ENCODE measurements around the gene FSTL5.
"Not testable (repeated sequence)": the region's sequence is repeated elsewhere in the genome, so short reads cannot be mapped to it uniquely, and the experiment has no call there.

FSTL5 gene

GRCh38 chr4:162126729-162127128, 37.1 kb downstream of the FSTL5 start:
- H3K9me3 Mint-ChIP-seq: peaks cover 14% of the 10 kb centered on the region
- ATAC-seq (no peak), DNase-seq (ENCODE audit: low spot score in 2 of 2) (no peak)
- no peak overlapping the region for H3K27ac Mint-ChIP-seq
- no peaks in the 10 kb centered on the region for H3K36me3 Mint-ChIP-seq
- no peaks in the 10 kb centered on the region for H3K4me1 Mint-ChIP-seq
- no peak overlapping the region for H3K4me3 Mint-ChIP-seq

- H3K4me1 Mint-ChIP-seq: no peaks in the 10 kb centered on the region
- no peak overlapping the region for H3K27ac Mint-ChIP-seq
Measured at GRCh38 chr4:162117051-162117450, 46.7 kb downstream of the FSTL5 start.

GRCh38 chr4:162116095-162116779, 47.6 kb downstream of the FSTL5 start:
- peaks cover 16% of the 10 kb centered on the region for H3K9me3 Mint-ChIP-seq
- H3K4me3 Mint-ChIP-seq: no peak overlapping the region
- no peaks in the 10 kb centered on the region for H3K36me3 Mint-ChIP-seq
- DNase-seq (ENCODE audit: low spot score in 2 of 2) (no peak), ATAC-seq (no peak)
- H3K4me1 Mint-ChIP-seq: no peaks in the 10 kb centered on the region
- H3K27ac Mint-ChIP-seq: no peak overlapping the region

More at GRCh38 chr4:162117051-162117450, 46.7 kb downstream of the FSTL5 start:
- Mint-ChIP-seq H3K9me3 (peaks cover 19% of the 10 kb centered on the region), H3K36me3 (no peaks in the 10 kb centered on the region), H3K4me3 (no peak overlapping the region)
- ATAC-seq: no peak
- DNase-seq (ENCODE audit: low spot score in 2 of 2): no peak

GRCh38 chr4:162115333-162115732, 48.5 kb downstream of the FSTL5 start:
- no peak overlapping the region for H3K27ac Mint-ChIP-seq
- peaks cover 16% of the 10 kb centered on the region for H3K9me3 Mint-ChIP-seq
- no peaks in the 10 kb centered on the region for H3K36me3 Mint-ChIP-seq
- H3K4me3 Mint-ChIP-seq: no peak overlapping the region
- no peaks in the 10 kb centered on the region for H3K4me1 Mint-ChIP-seq
- no peak for ATAC-seq
- no peak for DNase-seq (ENCODE audit: low spot score in 2 of 2)

GRCh38 chr4:162111078-162111477, 52.7 kb downstream of the FSTL5 start:
- no peaks in the 10 kb centered on the region for H3K36me3 Mint-ChIP-seq
- H3K4me1 Mint-ChIP-seq: no peaks in the 10 kb centered on the region
- H3K9me3 Mint-ChIP-seq: peaks cover 21% of the 10 kb centered on the region
- no peak overlapping the region for H3K4me3 Mint-ChIP-seq
- DNase-seq (ENCODE audit: low spot score in 2 of 2) (no peak), ATAC-seq (no peak)
- no peak overlapping the region for H3K27ac Mint-ChIP-seq

GRCh38 chr4:162104459-162105124, 59.2 kb downstream of the FSTL5 start:
- Mint-ChIP-seq H3K4me1 (no peaks in the 10 kb centered on the region), H3K9me3 (peaks cover 12% of the 10 kb centered on the region), H3K4me3 (no peak overlapping the region), H3K36me3 (no peaks in the 10 kb centered on the region), H3K27ac (no peak overlapping the region)
- no peak for ATAC-seq
- no peak for DNase-seq (ENCODE audit: low spot score in 2 of 2)

- H3K27ac Mint-ChIP-seq; H3K4me1 Mint-ChIP-seq; H3K36me3 Mint-ChIP-seq; ATAC-seq; DNase-seq (ENCODE audit: low spot score in 2 of 2); H3K4me3 Mint-ChIP-seq: not testable (repeated sequence)
- H3K9me3 Mint-ChIP-seq: peaks cover 15% of the 10 kb centered on the region
Measured at GRCh38 chr4:162103908-162104307, 59.9 kb downstream of the FSTL5 start.

GRCh38 chr4:162102713-162103112, 61.1 kb downstream of the FSTL5 start:
- no peak overlapping the region for H3K27ac Mint-ChIP-seq
- no peak overlapping the region for H3K4me3 Mint-ChIP-seq
- no peak for ATAC-seq

GRCh38 chr4:162101337-162101736, 62.5 kb downstream of the FSTL5 start:
- DNase-seq (ENCODE audit: low spot score in 2 of 2) (no peak), ATAC-seq (no peak)
- no peak overlapping the region for H3K27ac Mint-ChIP-seq
- H3K4me1 Mint-ChIP-seq: no peaks in the 10 kb centered on the region
- no peaks in the 10 kb centered on the region for H3K36me3 Mint-ChIP-seq
- peaks cover 15% of the 10 kb centered on the region for H3K9me3 Mint-ChIP-seq
- no peak overlapping the region for H3K4me3 Mint-ChIP-seq

More at GRCh38 chr4:162102713-162103112, 61.1 kb downstream of the FSTL5 start:
- no peak for DNase-seq (ENCODE audit: low spot score in 2 of 2)
- Mint-ChIP-seq H3K4me1 (no peaks in the 10 kb centered on the region), H3K36me3 (no peaks in the 10 kb centered on the region), H3K9me3 (peaks cover 18% of the 10 kb centered on the region)

- Mint-ChIP-seq H3K4me3 (no peak overlapping the region), H3K4me1 (no peaks in the 10 kb centered on the region), H3K9me3 (peaks cover 12% of the 10 kb centered on the region), H3K36me3 (no peaks in the 10 kb centered on the region), H3K27ac (no peak overlapping the region)
- DNase-seq (ENCODE audit: low spot score in 2 of 2) (no peak), ATAC-seq (no peak)
Measured at GRCh38 chr4:162075726-162076125, 88.1 kb downstream of the FSTL5 start.

- Mint-ChIP-seq H3K4me1 (no peaks in the 10 kb centered on the region), H3K27ac (no peak overlapping the region), H3K9me3 (peaks cover 17% of the 10 kb centered on the region), H3K4me3 (no peak overlapping the region), H3K36me3 (no peaks in the 10 kb centered on the region)
- ATAC-seq: no peak
- DNase-seq (ENCODE audit: low spot score in 2 of 2): no peak
Measured at GRCh38 chr4:162061214-162061613, 102.6 kb downstream of the FSTL5 start.

- no peaks in the 10 kb centered on the region for H3K4me1 Mint-ChIP-seq
- H3K9me3 Mint-ChIP-seq: peaks cover 17% of the 10 kb centered on the region
- no peak overlapping the region for H3K4me3 Mint-ChIP-seq
- no peaks in the 10 kb centered on the region for H3K36me3 Mint-ChIP-seq
- no peak for ATAC-seq
- no peak for DNase-seq (ENCODE audit: low spot score in 2 of 2)
- no peak overlapping the region for H3K27ac Mint-ChIP-seq
Measured at GRCh38 chr4:162059656-162060055, 104.1 kb downstream of the FSTL5 start.

GRCh38 chr4:162056990-162057389, 106.8 kb downstream of the FSTL5 start:
- Mint-ChIP-seq H3K27ac (no peak overlapping the region), H3K9me3 (peaks cover 8% of the 10 kb centered on the region), H3K4me3 (no peak overlapping the region), H3K4me1 (no peaks in the 10 kb centered on the region), H3K36me3 (no peaks in the 10 kb centered on the region)
- DNase-seq (ENCODE audit: low spot score in 2 of 2) (no peak), ATAC-seq (no peak)

- H3K4me1 Mint-ChIP-seq: no peaks in the 10 kb centered on the region
- no peak overlapping the region for H3K27ac Mint-ChIP-seq
- ATAC-seq (no peak), DNase-seq (ENCODE audit: low spot score in 2 of 2) (no peak)
- H3K36me3 Mint-ChIP-seq: no peaks in the 10 kb centered on the region
- peaks cover 17% of the 10 kb centered on the region for H3K9me3 Mint-ChIP-seq
- no peak overlapping the region for H3K4me3 Mint-ChIP-seq
Measured at GRCh38 chr4:162046135-162046534, 117.7 kb downstream of the FSTL5 start.

GRCh38 chr4:162038112-162038511, 125.7 kb downstream of the FSTL5 start:
- Mint-ChIP-seq H3K27ac (no peak overlapping the region), H3K9me3 (peaks cover 23% of the 10 kb centered on the region), H3K36me3 (no peaks in the 10 kb centered on the region), H3K4me1 (no peaks in the 10 kb centered on the region), H3K4me3 (no peak overlapping the region)
- ATAC-seq: no peak
- no peak for DNase-seq (ENCODE audit: low spot score in 2 of 2)

- Mint-ChIP-seq H3K27ac (no peak overlapping the region), H3K4me3 (no peak overlapping the region), H3K9me3 (peaks cover 27% of the 10 kb centered on the region), H3K36me3 (no peaks in the 10 kb centered on the region), H3K4me1 (no peaks in the 10 kb centered on the region)
- ATAC-seq: no peak
- DNase-seq (ENCODE audit: low spot score in 2 of 2): no peak
Measured at GRCh38 chr4:162017863-162018262, 145.9 kb downstream of the FSTL5 start.

Measured in stimulated activated effector memory CD8-positive, alpha-beta T cell treated with anti-CD3 and anti-CD28 coated beads, Interleukin-12 subunit alpha, Interleukin-12 subunit beta, amount 100 ng/mL, for 72 hours (primary cell).